Urinary bladder (tissue), 4 donors: ENCODE measurements around the gene ZNF541. TPM values are rescaled to one million over a fixed set of nuclear protein-coding genes. Genes with fewer than 3 reads are reported as not detected.

Experiments
- DNase-seq: peaks from one replicate; pipeline ENCODE4 v3.0.0-alpha.2; 2015; ENCODE audit errors: extremely low spot score
- H3K27ac ChIP-seq: one replicate; pipeline ENCODE4 v1.5.1; 2013; ENCODE audit warnings: low read depth, mild to moderate bottlenecking, moderate library complexity
- H3K36me3 ChIP-seq: one replicate; pipeline ENCODE4 v1.6.1; 2013; ENCODE audit warnings: mild to moderate bottlenecking, moderate library complexity; ENCODE audit not compliant: insufficient read depth
- H3K4me1 ChIP-seq: one replicate; pipeline ENCODE4 v1.6.1; 2013; ENCODE audit warnings: mild to moderate bottlenecking, moderate library complexity; ENCODE audit not compliant: insufficient read depth
- H3K4me3 ChIP-seq: one replicate; pipeline ENCODE4 v1.5.1; 2013; ENCODE audit warnings: low read depth, low read length
- WGBS: extraction: QIAGEN DNeasy Blood & Tissue Kit; methylation state at CpG from one replicate; pipeline ENCODE4 v1.1.7; 2013; 5-methylcytosine and 5-hydroxymethylcytosine counted together
- polyA plus RNA-seq: library from polyadenylated mRNA; stranded (reverse); fragments of 200-250 nt; gene quantifications from one replicate; pipeline ENCODE4 v1.2.3, GENCODE V29; 2013
- total RNA-seq: library from RNA; depleted of rRNA; stranded (reverse); fragments of >200 nt; gene quantifications from one replicate; pipeline ENCODE4 v1.2.3, GENCODE V29; 2014
- donor health status: healthy with polysubstance abuse.
- donor health status: healthy.

Gene ZNF541
- total and polyA plus RNA-seq, 2 donors = 0.16 to 0.25 TPM

GRCh38 chr19:47545061-47545948, 27.6 kb downstream of the ZNF541 start:
- DNase-seq = no peak
- Histone ChIP-seq H3K27ac (no peak overlapping the region), H3K36me3 (no peaks in the 10 kb centered on the region), H3K4me3 (peak overlapping the region; percentile 14), H3K4me1 (no peaks in the 10 kb centered on the region)
- WGBS = 40% methylated on average over 75 of the region's 75 CpGs

DNA sequence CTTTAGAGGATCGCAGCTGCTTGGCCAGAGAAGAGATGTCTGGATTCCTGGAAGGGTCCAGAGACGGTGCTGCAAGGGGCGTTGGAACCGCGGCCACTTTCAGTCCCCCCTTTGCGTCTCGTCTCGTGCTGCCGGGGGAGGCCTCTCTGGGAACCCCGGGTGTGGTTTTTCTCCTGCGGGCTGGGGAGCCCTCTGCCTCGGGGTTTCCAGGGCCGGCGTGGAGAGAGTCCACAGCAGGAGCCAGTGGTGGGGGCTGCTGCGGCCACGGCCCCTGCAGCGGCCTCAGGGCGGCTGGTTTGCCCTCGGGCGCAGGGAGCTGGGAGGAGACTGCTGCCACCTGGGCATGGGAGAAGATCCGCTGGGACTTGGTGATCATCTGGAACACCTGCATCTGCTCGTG, 28.5 kb downstream of the ZNF541 start:
- H3K27ac ChIP-seq = no peak overlapping the region
- DNase-seq = no peak
- WGBS = 90% methylated on average over 22 of the region's 22 CpGs

GRCh38 chr19:47544075-47544474, 28.9 kb downstream of the ZNF541 start:
- no peak overlapping the region for H3K4me3 ChIP-seq
- DNase-seq = no peak
- WGBS = 91% methylated on average over 18 of the region's 18 CpGs
- H3K4me1 ChIP-seq = no peaks in the 10 kb centered on the region
- H3K36me3 ChIP-seq = no peaks in the 10 kb centered on the region
- no peak overlapping the region for H3K27ac ChIP-seq

More for the DNA sequence above, 28.5 kb downstream of the ZNF541 start:
- Histone ChIP-seq H3K36me3 (no peaks in the 10 kb centered on the region), H3K4me3 (no peak overlapping the region), H3K4me1 (no peaks in the 10 kb centered on the region)

DNA sequence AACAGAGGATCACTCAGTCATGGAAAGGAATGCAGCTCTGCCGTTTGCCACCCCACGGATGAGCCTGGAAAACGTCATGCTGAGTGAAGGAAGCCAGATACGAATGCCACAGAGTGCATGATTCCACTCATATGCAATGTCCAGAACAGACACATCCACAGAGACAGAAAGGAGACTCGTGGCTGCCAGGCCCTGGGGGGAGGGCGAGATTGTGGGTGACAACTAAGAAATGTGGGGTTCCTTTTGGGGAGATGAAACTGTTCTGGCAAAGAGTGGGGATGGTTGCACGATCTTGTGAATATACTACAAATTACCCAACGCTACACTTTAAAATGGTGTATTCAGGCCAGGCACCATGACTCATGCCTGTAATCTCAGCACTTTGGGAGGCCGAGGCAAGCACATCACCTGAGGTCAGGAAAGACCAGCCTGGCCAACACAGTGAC, 30.9 kb downstream of the ZNF541 start:
- H3K27ac ChIP-seq = no peak overlapping the region
- 41% methylated on average over 9 of the region's 9 CpGs for WGBS
- DNase-seq = no peak

DNA sequence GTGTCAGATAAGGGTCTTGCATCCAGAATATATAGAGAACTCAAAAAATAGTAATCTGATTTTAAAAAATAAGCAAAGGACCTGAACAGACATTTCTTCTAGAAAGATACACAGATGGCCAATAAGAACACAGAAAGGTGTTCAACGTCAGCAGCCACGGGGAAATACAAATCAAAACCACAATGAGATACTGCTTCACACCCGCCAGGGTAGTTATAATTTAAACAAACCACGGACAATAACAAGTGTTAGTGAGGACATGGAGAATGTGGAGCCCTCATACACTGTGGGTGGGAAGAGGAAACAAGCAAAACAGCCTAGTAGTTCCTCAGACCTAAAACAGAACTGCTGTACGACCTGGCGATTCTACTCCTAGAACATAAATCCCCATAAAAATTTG, 31.4 kb downstream of the ZNF541 start:
- Histone ChIP-seq H3K4me1 (no peaks in the 10 kb centered on the region), H3K27ac (no peak overlapping the region), H3K36me3 (no peaks in the 10 kb centered on the region), H3K4me3 (no peak overlapping the region)
- no peak for DNase-seq
- WGBS = 37% methylated on average over 6 of the region's 6 CpGs

More for the DNA sequence above, 30.9 kb downstream of the ZNF541 start:
- Histone ChIP-seq H3K36me3 (no peaks in the 10 kb centered on the region), H3K4me3 (no peak overlapping the region), H3K4me1 (no peaks in the 10 kb centered on the region)

DNA sequence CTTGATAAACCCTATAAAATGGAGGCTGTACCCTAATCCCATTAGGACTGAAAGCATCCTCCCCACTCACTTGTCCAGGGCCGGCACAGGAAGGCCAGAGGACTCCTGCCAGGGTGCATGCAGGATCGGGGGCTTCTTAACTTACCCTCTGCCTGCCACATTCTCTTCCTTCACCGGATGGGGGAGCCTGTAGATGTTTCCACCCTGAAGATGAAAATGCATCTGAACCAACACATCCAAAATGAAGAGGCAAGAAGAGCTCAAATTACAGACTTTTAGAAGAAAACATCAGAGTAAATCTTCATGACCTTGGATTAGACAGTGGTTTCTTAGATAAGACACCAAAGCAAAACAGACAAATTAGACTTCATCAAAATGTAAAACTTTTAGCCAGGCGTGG, 32.2 kb downstream of the ZNF541 start:
- no peak overlapping the region for H3K27ac ChIP-seq
- WGBS = 38% methylated on average over 4 of the region's 4 CpGs
- no peaks in the 10 kb centered on the region for H3K4me1 ChIP-seq
- H3K4me3 ChIP-seq = no peak overlapping the region
- no peaks in the 10 kb centered on the region for H3K36me3 ChIP-seq
- no peak for DNase-seq

GRCh38 chr19:47539747-47540311, 33.1 kb downstream of the ZNF541 start:
- no peaks in the 10 kb centered on the region for H3K36me3 ChIP-seq
- WGBS = 64% methylated on average over 12 of the region's 12 CpGs
- DNase-seq = no peak
- H3K4me3 ChIP-seq = no peak overlapping the region
- H3K4me1 ChIP-seq = no peaks in the 10 kb centered on the region
- no peak overlapping the region for H3K27ac ChIP-seq

- Histone ChIP-seq H3K36me3 (no peaks in the 10 kb centered on the region), H3K27ac (no peak overlapping the region)
- WGBS = 86% methylated on average over 5 of the region's 5 CpGs
Observed at GRCh38 chr19:47538812-47539211, 34.1 kb downstream of the ZNF541 start.

GRCh38 chr19:47537493-47537892, 35.5 kb downstream of the ZNF541 start:
- H3K36me3 ChIP-seq = no peaks in the 10 kb centered on the region
- H3K4me1 ChIP-seq = no peaks in the 10 kb centered on the region
- H3K27ac ChIP-seq = no peak overlapping the region
- no peak overlapping the region for H3K4me3 ChIP-seq
- 93% methylated on average over 4 of the region's 4 CpGs for WGBS
- DNase-seq = no peak

More at GRCh38 chr19:47538812-47539211, 34.1 kb downstream of the ZNF541 start:
- DNase-seq = no peak
- Histone ChIP-seq H3K4me1 (no peaks in the 10 kb centered on the region), H3K4me3 (no peak overlapping the region)

DNA sequence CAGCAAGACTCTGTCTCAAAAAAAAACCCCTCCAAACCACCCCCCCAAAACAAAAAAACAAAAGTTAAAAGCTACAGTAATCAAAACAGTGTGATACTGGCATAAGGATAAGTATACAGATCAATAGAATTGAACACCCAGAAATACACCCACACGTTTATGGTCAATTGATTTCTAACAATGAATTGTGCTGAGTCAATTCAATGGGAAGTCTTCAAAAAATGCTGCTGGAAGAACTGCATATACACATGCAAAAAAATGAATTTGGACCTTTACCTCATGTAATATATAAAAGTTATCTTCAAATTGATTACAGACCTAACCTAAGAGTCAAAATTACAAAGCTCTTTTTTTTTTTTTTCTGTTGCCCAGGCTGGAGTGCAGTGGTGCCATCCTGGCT, 38.3 kb downstream of the ZNF541 start:
- Histone ChIP-seq H3K27ac (no peak overlapping the region), H3K4me3 (no peak overlapping the region), H3K36me3 (no peaks in the 10 kb centered on the region), H3K4me1 (no peaks in the 10 kb centered on the region)
- no peak for DNase-seq
- 71% methylated on average over 1 of the region's 1 CpG for WGBS

GRCh38 chr19:47531640-47532387, 41.1 kb downstream of the ZNF541 start:
- no peaks in the 10 kb centered on the region for H3K36me3 ChIP-seq
- no peaks in the 10 kb centered on the region for H3K4me1 ChIP-seq
- H3K4me3 ChIP-seq = no peak overlapping the region
- 45% methylated on average over 14 of the region's 14 CpGs for WGBS
- H3K27ac ChIP-seq = no peak overlapping the region
- no peak for DNase-seq

DNA sequence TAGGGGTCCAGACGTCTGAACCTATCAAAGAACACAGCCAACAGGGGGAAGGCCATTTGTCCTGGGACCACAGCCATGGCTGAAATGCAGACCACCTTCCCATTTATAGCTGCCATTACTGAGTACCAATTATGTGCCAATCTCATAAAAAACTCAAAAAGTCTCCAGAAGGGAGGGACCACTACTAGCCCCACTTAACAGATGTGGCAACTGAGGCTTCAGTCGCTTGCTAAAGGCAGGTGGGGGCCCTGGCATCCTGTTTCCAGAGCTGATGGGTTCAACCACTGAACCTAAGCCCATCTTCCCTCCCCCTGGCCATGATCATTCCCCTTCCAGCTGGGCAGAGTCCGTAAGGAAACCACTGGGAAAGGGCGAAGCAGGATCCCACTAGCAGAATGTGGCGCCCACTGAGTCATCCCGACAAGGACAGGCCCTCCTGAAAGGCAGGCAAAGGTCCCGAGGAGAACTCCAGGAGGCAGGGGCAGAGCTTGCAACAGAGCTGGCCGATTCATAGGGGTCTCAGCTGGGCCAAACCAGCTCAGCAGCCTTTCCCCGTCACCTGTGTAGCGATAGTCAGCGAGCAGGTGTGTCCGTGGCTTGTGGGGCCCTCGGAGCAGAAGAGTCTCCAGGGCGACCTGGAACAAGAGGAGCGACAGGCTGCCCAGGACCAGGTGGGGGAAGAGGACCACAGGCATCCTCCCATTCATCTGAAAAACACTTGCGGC, 43.8 kb downstream of the ZNF541 start:
- H3K4me3 ChIP-seq = no peak overlapping the region
- 79% methylated on average over 16 of the region's 16 CpGs for whole genome bisulfite sequencing
- H3K36me3 ChIP-seq = no peaks in the 10 kb centered on the region
- H3K27ac ChIP-seq = no peak overlapping the region
- no peaks in the 10 kb centered on the region for H3K4me1 ChIP-seq
- no peak for DNase-seq

DNA sequence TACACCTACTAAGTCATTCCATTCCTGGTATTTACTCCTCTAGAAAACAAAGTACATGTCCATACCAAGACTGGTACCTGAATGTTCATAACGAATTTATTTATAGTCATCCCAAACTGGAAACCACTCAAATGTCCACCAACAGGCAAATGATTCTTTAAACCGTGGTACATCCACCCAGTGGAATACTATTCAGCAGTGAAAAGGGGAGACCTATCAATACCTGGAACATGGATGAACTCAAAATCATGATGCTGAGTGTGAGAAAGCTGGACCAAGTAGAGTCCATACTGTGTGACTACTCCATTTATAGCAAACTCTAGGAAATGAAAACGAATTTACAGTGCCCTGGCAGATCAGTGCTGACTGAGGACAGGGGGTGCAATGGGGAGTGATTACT, 46.1 kb downstream of the ZNF541 start:
- H3K27ac ChIP-seq = no peak overlapping the region
- no peak overlapping the region for H3K4me3 ChIP-seq
- no peaks in the 10 kb centered on the region for H3K36me3 ChIP-seq
- 83% methylated on average over 3 of the region's 3 CpGs for WGBS
- no peaks in the 10 kb centered on the region for H3K4me1 ChIP-seq
- DNase-seq = no peak
